Stomach (tissue), 4 donors: Measurements from ENCODE around the gene GADD45A.

Source experiments
- CTCF ChIP-seq, 7 experiments: fragments of 450-650 bp in 4 of 7; fragments of 200-600 bp in 3 of 7; sonication (generic) in 3 of 7; IDR thresholded peaks; one replicate each; pipeline ENCODE4 v1.5.1; 2016 to 2019; ENCODE audit warnings: antibody characterized with exemption in 7 of 7, control low read depth in 2 of 7, mild to moderate bottlenecking in 1 of 7
- EP300 ChIP-seq: sonication (generic); formaldehyde crosslinking; IDR thresholded peaks from one replicate; pipeline ENCODE4 v1.6.1; 2017; ENCODE audit warnings: antibody characterized with exemption
- POLR2A ChIP-seq, 4 donors: fragments of 450-650 bp; IDR thresholded peaks; one replicate each; pipeline ENCODE4 v1.6.1; 2016; ENCODE audit warnings: antibody characterized with exemption in 4 of 4, control low read depth in 2 of 4, mild to moderate bottlenecking in 1 of 4, moderate library complexity in 1 of 4
- POLR2AphosphoS5 ChIP-seq, 3 donors: sonication (generic); formaldehyde crosslinking; IDR thresholded peaks; one replicate each; pipeline ENCODE4 v1.6.1; 2016; ENCODE audit warnings: antibody characterized with exemption in 3 of 3

- TF ChIP-seq CTCF (IDR thresholded peaks at IDR 0.05) (no peak), POLR2A (IDR thresholded peaks at IDR 0.05) (no peak), EP300 (no peak), POLR2AphosphoS5 (IDR thresholded peaks at IDR 0.05) (no peak)
These were observed 15.8 kb downstream of the GADD45A start for GRCh38 chr1:67700692-67701410.
